G401 (cell line): Measurements from ENCODE around the gene TFCP2L1. TPM values are rescaled to one million over a fixed set of nuclear protein-coding genes. Genes with fewer than 3 reads are reported as not detected.
"Not testable (repeated sequence)": the region's sequence is repeated elsewhere in the genome, so short reads cannot be mapped to it uniquely, and the experiment has no call there.

Experiments used
- DNase-seq: peaks from one replicate; pipeline ENCODE4 v3.0.0-alpha.2; 2015; ENCODE audit warnings: low spot score
- in situ Hi-C: cut with HindIII; loops from 2 replicates; pipeline ENCODE4 v1.10.0; 2016; ENCODE audit warnings: low sequenced_read_pairs, mixed read lengths
- total RNA-seq: library from RNA; depleted of rRNA; stranded (reverse); fragments of >200 nt; shearing (Covaris generic); gene quantifications from 2 replicates; pipeline ENCODE4 v1.2.3, GENCODE V29; 2014; rRNA removed

TFCP2L1 gene, protein sequence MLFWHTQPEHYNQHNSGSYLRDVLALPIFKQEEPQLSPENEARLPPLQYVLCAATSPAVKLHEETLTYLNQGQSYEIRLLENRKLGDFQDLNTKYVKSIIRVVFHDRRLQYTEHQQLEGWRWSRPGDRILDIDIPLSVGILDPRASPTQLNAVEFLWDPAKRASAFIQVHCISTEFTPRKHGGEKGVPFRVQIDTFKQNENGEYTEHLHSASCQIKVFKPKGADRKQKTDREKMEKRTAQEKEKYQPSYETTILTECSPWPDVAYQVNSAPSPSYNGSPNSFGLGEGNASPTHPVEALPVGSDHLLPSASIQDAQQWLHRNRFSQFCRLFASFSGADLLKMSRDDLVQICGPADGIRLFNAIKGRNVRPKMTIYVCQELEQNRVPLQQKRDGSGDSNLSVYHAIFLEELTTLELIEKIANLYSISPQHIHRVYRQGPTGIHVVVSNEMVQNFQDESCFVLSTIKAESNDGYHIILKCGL
- 0.03 TPM in 1 of 2 replicates, not detected in the other for total RNA-seq

DNA sequence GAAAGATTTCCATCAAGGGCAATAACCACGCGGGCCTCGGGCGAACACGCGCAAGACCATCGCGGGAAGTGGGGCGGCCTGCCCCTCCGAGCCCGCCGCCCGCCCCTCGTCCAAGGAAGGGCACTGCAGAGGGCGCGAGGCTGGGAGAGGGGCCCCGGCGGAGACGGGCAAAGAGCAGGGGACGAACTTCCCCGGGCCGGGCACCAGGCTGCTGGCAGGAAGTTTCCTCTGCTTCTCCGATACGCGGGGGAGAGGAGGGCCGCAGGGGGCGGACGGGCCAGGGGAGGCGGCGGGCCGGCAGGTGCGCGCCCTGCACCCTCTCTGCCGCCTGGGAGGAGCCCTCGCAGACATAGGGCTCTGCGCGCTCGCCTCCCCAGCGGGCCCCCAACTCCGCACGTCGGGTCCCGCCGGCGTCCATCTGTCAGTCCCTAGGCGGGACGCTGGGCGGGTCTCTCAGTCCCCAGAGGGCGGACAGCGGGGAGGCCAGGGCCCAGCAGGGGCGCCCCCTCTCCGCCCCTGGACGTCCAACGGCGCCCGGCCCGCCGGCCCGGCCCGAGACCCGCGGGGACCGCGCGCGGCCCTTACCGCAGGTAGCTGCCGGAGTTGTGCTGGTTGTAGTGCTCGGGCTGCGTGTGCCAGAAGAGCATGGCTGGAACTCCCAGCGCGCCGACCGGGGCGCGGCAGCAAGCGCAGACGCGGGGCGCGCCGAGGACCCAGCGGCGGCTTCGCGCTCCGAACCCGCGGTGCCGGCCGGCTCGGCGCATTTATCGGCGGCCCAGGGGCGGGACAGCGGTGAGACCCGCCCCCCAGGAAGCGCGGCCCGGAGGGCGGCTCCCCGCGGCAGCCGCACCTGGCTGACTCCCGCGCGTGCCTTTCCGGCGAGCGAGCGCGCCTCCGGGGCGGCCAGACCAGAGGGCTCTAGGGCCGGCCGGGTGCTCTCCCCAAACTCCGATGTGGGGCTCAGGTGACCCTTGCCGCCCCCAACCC is at the start of gene TFCP2L1:
TFCP2L1 (minus strand) TSS at position 740 of the 987 bp plus-strand sequence; CDS start at position 647, 93 bp downstream.
- in situ Hi-C loops = no loop called here
- DNase-seq = no peak

DNA sequence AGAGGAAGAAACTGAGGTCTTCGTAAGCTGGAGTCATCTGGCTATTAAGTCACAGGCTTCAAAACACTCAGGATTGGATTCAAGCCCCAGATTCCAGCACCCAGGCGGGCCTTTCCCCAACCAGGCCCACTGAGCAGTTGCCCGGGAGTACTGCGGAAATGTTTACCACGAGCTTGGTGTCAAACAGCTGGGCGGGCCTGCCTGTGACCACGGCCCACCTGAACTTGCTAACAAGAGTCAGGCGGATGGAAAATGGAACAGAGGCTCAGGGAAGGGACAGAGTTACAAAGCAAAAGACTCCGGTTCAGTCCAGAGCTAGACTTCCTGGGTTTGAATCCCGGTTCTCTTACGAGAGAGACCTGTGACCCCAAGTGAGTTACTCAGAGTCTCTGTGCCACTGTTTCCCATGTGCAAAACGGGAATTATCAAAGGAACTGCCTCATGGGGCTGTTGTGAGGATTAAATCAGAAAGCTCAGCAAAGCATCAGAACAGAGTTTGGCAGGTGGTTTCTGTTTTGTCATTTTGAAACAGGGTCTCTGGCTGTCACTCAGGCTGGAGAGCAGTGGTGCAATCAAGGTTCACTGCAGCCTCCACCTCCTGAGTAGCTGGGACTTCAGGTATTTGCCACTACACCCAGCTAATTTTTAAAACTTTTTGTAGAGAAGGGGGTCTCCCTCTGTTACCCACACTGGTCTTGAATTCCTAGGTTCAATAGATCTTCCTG is 49.0 kb upstream of the TFCP2L1 start:
- in situ Hi-C loops = no loop called here
- DNase-seq = no peak

DNA sequence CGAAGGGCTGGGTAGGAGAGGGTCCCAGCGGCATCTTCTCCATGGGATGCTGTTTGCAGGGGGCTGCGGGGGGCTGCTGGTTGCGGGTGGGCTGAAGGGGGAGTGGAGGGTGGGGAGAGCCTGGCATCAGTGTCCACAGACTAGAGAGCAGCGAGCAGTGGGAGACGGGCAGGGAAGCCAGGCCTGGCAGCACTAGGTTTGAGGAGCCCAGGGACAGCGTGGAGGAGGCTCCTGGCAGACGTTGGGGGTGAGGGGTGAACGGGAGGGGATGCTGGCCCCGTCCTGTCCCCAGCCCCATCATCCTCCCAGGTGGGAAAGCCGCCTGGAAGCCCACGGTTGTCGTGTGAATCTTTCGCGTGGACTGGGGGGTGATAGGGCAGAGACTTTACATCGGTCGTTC is 48.2 kb upstream of the TFCP2L1 start:
- in situ Hi-C loops = no loop called here
- no peak for DNase-seq

DNA sequence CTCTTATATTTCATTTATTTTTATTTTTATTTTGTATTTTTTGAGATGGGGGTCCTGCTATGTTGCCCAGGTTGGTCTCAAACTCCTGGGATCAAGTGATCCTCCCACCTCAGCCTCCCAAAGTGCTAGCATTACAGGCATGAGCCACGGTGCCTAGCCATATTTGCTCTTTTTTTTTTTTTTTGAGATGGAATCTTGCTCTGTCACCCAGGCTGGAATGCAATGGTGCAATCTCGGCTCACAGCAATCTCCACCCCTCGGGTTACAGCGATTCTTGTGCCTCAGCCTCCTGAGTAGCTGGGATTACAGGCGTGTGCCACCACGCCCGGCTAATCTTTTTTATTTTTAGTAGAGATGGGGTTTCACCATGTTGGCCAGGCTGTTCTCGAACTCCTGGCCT is 46.3 kb upstream of the TFCP2L1 start:
- in situ Hi-C loops = not testable (repeated sequence)

DNA sequence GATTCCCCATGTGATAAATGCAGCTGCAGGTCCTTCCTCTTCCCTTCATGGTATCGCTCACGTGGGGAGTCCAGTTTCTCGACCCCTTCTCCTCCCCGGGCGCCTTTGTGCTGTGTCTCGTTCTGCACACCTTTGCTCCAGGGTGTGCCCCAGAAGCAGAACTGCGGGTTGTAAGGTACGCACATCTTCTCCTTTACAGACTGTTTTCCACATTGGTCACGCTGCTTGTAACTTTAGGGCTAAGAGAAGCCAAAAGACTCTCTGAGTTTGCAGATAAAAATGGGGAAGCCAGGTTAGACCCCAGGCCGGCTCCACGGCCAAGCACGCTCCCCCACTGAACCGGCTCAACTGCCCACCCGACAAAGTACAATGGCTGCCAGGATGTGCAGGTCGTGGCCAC is 45.9 kb upstream of the TFCP2L1 start:
- in situ Hi-C loops = no loop called here

More for the DNA sequence above, 46.3 kb upstream of the TFCP2L1 start:
- DNase-seq = not testable (repeated sequence)

DNA sequence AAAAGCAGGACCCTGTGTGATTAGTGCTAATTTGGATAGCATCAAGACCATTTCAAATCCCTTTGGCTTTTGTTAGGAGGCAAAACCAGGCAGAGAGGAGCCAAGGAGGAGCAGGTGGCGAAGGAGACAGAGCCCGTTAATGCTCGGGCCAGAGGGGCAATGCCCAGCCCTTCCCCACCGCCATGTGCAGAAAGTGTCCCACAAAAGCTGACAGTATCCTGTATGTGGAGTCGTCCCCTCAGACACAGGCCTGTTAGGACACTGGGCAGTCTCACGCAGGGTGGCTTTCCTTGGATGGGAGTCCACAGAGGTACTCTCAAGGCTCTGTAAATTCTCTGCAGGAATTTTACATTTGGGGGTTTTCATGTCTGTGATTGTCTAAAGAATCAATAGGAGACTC is 44.8 kb upstream of the TFCP2L1 start:
- DNase-seq = no peak
- in situ Hi-C loops = no loop called here

More for the DNA sequence above, 45.9 kb upstream of the TFCP2L1 start:
- no peak for DNase-seq

DNA sequence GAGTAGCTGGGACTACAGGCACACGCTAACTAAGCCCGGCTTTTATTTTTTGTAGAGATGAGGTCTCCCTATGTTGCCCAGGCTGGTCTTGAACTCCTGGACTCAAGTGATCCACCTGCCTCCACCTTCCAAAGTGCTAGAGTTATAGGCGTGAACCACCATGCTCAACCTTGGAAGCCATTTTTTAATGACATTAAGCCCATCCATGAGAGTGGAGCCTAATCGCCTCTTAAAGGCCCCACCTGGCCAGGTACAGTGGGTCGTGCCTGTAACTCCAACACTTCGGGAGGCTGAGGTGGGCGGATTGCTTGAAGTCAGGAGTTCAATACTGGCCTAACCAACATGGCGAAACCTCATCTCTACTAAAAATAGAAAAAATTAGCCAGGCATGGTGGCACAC is 41.6 kb upstream of the TFCP2L1 start:
- no peak for DNase-seq
- in situ Hi-C loops = no loop called here

DNA sequence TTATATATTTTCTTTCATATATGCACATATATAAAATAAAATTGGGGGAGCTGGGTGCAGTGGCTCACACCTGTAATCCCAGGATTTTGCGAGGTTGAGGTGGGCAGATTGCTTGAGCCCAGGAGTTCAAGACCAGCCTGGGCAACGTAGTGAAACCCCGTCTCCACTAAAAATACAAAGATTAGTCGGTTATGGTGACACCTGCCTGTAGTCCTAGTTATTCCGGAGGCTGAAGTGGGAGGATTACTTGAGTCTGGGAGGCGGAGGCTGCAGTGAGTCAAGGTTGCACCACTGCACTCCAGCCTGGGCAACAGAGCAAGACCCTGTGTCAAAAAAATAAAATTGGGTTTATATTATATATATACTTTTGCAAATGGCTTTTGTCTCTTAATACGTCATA is 39.6 kb upstream of the TFCP2L1 start:
- no peak for DNase-seq
- in situ Hi-C loops = no loop called here

DNA sequence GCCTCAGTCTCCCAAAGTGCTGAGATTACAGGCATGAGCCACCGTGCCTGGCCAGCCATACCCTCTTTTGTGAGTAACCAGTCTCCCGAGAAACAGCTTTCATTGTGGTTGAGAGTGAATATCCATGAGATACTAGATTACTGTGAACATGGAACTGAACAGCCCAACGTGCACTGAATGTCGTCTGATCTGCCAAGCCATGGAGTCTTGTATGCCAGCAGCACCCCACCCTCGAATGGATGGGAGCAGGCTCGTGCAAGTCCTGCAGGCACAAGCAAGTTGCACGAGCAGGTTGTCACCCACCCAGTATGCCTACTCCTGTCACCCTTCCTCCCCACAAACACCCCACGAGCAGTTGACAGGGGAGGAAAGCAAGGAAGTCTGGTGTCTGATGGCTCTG is 36.5 kb upstream of the TFCP2L1 start:
- no peak for DNase-seq
- in situ Hi-C loops = no loop called here

DNA sequence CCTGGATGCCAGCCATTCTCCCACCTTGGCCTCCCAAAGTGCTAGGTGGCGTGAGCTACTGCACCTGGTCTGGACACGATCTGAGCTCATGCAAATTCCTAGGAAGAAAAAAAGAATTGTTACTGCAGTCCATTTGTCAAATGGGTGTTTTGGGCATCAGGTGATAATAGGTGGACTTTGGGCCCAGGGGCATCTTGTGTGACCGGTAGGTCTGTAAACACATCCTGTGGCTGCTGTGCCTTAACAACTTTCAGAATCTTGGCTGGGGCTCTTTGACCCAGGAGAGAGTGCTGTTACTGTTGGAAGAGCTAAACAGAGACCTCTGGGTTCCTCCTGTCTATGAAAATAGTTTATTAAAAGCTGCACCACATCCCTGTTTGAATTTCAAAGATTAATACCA is 34.9 kb upstream of the TFCP2L1 start:
- no peak for DNase-seq
- in situ Hi-C loops = no loop called here

DNA sequence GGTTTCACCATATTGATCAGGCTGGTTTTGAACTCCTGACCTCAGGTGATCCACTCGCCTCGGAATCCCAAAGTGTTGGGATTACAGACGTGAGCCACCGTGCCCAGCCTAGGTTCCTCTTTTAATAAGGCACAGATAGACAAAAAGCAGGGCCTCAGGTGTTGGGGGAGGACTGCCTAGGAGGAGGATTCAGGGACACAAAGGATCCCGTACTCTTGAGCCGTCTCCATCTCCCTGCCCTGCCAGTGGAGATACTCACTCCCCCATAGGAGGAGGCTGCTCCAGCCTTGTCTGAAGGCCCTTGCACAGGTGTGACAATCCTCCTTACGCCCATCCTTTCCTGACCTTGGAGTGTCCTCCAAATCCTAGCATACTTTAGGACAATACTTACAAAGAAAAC is 32.0 kb upstream of the TFCP2L1 start:
- DNase-seq = no peak
- in situ Hi-C loops = no loop called here

DNA sequence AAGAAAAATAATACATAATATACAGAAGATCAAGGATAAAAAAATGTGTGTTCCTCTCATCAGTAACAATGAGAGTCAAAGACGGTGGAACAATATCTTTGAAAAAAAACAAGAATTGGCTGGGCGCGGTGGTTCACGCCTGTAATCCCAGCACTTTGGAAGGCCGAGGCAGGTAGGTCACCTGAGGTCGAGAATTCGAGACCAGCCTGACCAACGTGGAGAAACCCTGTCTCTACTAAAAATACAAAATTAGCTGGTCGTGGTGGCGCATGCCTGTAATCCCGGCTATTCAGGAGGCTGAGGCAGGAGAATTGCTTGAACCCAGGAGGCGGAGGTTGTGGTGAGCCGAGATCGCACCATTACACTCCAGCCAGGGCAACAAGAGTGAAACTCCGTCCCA is 28.7 kb upstream of the TFCP2L1 start:
- DNase-seq, in situ Hi-C loops: not testable (repeated sequence)

DNA sequence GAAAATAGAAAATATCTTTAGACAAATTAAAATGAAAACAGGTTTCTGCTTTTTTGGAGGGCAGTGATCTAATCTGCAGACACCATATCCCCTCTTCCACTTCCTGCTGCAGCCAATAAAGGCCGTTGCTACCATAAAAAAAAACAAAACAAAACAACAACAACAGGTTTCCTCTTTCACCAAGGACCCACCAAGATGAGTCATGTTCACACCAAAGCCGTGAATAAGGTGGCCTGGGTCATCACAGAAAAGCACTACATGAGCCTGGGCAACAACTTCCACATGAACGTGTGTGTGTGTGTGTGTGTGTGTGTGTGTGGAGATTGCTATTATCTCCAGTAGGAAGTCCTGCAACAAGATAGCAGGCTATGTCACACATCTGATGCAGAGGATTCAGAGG is 24.8 kb upstream of the TFCP2L1 start:
- no peak for DNase-seq
- in situ Hi-C loops = no loop called here

DNA sequence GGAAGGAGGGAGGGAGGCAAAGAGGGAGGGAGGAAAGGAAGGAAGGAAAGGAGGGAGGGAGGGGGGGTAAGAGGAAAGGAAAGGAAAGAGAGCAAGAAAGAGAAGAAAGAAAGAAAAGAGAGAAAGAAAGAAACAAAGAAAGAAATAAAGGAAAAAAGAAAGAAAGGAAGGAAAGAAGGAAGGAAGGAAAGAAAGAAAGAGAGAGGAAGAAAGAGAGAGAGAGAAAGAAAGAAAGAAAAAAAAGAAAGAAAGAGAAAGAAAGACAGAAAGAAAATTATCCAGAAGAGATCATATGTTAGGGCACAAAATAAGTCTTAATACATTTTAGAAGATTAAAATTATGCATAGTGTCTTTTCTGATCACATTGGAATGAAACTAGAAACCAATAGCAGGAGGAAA is 24.3 kb upstream of the TFCP2L1 start:
- DNase-seq = no peak
- in situ Hi-C loops = no loop called here

DNA sequence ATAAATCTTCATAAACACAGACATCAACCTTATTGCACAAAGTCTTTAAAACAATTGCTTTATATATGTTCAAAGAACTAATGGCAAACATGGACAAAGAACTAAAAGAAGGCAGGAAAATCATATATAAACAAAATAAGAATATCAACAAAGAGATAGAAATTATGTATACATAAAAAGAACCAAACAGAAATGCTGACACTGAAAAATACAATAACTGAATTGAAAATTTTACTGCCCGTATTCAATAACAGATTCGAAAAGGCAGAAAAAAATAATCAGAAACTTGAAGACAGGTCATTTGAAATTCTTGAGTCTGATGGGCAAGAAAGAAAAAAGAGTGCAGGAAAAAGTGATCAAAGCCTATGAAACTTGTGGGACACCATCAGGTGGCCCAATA is 22.0 kb upstream of the TFCP2L1 start:
- in situ Hi-C loops = no loop called here
- no peak for DNase-seq

DNA sequence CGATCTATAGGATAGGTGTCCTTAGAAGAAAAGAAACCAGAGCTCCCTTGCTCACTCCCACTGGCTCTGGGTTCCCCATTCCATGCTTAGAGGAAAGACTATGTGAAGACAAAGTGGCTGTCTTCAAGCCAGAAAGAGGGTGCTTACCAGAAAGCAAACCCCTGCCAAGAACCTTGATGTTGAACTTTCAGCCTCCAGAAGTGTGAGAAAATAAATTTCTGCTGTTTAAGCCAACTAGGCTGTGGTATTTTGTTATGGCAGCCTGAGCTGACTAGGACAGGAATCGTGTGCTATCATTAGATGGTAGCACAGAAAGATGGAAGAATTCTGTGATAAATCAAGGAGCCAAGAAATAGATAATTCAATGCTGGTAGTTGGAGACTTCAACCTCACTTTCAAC is 19.9 kb upstream of the TFCP2L1 start:
- in situ Hi-C loops = no loop called here
- DNase-seq = no peak

DNA sequence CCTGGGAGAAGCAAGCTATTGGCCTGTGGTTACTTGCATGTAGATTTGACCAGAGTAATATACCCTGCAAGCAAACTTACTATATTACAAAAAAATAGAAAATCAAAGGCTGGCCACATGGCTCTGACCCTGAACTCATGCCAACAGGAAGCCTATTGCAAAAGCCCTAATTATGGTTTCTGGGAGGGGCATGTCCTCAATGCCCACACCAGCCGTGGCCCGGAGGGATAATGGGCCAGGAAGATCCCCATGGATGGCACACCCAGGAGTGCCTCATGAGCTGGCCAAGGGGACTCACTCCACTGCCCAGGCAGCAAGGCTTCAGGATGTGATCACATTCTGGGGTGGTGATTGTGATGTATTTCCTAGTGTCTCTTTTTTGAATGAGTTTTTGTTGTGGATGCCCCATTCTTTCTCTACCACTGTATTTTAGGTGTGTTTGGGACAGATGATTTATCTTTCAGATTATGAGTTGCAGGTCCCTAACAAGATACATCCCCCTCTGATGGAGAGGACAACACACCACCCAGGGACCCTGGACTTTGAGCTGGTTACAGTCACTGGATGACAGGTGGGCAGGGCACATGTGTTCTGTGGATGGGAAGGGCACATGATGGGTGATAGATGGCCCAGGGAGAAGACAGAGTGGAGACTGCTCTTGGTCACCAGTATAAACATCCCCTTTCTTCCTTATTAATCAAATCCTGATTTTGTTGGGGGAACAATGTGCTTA is 18.7 kb upstream of the TFCP2L1 start:
- in situ Hi-C loops = no loop called here
- DNase-seq = no peak

DNA sequence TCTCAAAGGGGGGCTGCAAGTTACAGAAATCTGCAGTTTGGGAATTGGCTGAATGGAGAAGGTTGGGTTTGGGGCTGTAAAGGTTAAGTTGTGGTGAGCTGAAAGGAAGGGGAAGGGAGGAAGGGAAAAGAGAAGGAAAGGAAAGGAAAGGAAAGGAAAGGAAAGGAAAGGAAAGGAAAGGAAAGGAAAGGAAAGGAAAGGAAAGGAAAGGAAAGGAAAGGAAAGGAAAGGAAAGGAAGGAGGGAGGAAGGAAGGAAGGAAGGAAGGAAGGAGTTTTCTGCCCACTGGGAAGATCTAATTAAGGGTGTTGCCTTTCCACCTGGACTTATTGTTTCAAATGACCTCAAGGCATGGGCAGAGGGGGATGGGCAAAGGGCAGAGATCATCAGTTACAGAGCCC is 16.2 kb upstream of the TFCP2L1 start:
- DNase-seq, in situ Hi-C loops: not testable (repeated sequence)

DNA sequence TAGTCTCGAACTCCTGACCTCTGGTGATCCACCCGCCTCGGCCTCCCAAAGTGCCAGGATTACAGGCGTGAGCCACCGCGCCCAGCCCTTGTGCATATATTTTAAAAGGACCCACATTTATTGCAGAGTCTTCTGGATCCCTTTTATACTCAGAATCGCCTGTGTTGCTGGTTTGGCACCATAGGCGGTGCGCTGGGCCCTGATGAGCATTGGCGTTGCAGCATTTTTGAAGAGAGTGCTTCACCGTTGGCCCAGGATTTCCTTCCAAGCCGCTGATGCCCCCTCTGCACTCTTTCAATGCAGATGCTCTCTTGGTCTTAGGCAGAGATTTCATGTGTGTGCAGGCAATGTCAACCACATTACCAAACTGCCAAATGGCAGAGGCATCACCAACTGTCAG is 13.5 kb upstream of the TFCP2L1 start:
- in situ Hi-C loops = no loop called here
- no peak for DNase-seq
